ENCODE measurements around the gene C2orf49. TPM values are rescaled to one million over a fixed set of nuclear protein-coding genes. Genes with fewer than 3 reads are reported as not detected.

Gene C2orf49
- 17.8 and 27.9 TPM in 2 replicates for total RNA-seq

DNA sequence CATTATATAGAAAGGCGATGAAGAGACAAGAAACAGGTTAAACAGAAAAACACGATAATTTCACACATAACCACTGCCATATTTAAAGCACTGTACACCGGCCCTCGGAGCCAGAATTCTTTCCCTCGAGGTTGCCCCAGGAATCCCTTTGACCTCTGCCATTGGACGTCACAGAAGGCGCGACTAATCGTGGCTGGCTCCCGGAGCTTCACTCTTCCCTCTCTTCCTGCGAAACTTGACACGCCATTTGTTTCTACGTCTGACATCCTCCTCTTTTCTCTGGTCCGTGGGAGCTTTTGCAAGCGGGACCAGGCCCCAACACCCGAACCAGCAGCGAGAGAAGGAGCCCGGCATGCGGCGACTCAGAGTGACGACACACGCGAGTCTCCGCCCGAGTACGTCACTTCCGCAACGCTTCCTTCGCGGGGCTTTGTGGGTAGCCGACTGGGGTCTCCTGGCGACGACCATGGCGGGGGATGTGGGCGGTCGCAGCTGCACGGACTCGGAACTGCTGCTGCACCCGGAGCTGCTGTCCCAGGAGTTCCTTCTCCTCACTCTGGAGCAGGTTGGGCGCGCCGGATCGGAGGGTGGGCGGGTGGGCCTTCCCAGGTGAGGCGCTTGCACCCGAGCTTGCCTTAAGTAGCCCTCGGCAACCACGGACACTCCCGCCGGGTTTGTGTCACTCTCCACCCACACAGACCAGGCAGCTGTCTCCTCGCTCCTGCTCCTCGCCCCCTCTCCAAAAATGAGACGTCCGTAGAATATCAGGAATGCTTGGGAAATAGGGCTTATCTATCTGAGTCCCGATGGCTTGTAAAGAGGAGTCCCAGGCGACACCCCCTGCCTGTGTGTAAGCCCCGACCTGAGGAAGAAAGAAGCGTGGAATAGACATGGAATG is at the start of gene C2orf49:
Gene C2orf49 (plus strand): TSS at position 419 of the 898 bp plus-strand sequence. CDS start 48 bp downstream, at position 467.

DNA sequence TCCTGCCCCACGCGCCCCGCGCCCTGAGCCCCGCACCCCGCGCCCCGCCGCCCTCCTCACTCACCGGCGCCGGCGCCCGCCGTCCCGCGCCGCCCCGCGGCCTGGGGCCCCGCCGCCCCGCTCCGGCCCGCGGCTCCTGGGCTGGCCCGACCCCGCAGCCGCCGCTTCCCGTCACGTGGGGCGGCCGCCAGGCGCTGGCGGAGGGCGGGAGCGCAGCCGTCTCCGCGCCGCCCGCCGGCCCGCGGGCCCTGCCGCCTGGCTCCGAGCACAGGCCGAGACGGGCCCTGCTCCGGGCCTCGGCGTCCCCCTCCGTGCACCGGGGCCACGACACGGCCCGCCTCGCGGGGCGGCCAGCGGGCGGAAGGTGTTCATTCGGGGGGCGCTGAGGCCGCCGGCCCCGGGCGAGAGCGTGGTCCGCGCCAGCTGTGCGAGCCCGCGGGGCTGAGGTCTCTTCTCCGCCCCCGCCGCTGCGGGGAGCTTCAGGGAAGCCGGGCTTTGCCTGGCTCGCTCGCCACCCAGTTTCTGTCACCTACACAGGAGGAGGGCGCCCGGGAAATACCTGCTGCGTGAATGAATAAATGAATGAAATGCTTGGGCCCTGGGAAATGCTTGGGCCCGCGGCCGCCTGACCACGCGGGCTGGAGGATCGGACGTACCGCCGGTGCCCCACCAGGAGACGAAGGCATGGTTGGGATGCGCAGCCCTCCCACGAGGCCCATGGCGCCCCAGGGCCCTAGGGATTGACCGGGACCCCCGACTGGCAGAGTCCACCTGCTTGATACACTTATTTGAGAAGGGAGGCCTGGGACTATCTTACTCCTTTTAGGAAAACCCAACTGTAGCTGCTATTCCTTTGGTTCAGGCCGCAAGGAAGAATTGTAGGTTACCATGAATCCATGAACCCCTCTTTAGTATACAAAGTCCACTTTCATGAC is 7.5 kb upstream of the C2orf49 start, which contains the start of gene TGFBRAP1:
Gene TGFBRAP1 (minus strand): TSS at position 175 of the 935 bp plus-strand sequence. CDS start 21,434 bp downstream, outside the sequence.

DNA sequence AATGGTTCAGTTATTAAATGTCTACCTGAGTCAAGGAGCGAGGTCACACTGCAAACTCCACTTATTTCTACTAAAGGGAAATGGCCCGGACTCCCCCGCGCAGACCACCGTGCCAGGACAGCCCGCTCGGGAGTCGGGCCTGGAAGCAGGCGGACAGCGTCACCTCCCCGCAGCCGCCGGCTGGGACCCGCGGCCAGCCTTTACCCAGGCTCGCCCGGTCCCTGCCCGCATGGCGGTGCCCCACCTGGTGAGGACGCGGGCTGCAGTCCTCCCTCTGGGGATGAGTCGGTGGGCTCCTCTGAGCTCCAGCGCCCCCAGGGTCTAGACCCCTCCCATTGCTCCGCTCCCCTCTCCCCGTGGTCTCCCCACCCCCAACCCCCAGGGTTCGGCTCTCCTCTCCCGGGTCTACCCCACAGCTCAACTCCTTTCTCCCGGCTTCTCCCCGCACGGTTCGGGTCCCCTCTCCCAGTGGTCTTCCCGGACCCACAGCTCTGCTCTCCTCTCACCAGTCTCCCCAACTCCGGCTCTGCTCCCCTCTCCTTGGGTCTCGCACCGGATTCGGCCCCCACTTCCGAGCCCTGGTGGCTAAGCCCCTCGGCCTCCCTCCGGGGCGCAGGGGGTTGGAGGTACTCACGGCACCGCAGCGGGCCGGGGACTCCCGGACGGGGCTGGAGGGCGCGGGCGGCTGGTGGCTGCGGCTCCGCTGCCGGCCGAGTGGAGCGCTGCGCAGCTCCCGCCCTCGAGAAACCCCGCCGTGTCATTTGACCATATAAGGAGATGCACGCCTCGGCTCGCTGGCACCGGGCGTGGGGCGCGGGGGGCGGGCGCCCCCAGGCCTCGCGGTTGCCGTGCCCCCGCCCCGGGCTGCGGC is 61.2 kb downstream of the C2orf49 start, which contains the start of gene FHL2:
Gene FHL2 (minus strand): TSS at position 716 of the 871 bp plus-strand sequence. CDS start 12,535 bp downstream, outside the sequence.

Other genes with a start within 250 kb of the C2orf49 start
- not detected in 2 replicates for gene GPR45, start 95.8 kb upstream of the C2orf49 start, total RNA-seq
- 17.4 and 17.8 TPM in 2 replicates for gene TGFBRAP1, start 7.8 kb upstream of the C2orf49 start, total RNA-seq
- 202 and 504 TPM in 2 replicates for gene FHL2, start 61.5 kb downstream of the C2orf49 start, total RNA-seq